ENCODE data around the gene ZDHHC11.

DNA sequence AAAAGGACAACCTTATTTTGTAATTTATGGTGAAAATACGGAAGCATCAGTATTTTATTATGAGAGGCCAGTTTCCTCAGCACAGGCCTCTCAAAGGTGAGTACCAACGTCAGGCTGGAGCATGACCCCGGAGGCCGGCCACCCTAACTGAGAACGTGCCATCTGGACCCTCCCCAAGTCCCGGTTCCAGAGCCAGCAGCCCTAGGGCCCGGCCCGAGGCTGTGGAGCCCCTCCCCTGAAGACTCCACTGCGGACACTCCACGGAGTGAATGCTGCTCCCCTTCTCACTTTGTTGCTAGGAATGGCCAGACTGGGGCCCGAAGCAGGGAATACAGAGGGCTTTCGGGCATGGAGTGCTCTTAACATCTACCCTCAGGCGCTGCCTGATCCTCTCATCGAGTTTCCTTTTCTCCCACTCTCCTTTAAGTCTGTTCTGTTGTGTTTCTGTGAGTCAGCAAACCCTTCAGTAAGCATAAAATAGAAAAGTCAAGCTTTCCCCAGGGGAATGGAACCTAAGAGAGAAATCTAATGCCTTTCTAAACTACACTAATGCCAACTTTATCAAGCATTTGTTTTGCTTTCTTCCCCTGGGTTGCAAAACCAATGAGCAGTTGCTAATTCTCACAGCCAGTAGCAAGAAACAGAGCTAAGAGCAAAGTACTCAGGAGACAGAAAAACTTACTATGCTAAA lies 37.3 kb upstream of the ZDHHC11 start:
- TF ChIP-seq EZH2 (IDR thresholded peaks at IDR 0.05; ENCODE audit: low read length, unreplicated experiment) (no peak), EZH2phosphoT487 (IDR thresholded peaks at IDR 0.05; ENCODE audit: borderline replicate concordance, low read length) (no peak)
- TF ChIP-seq, protein P1, sequence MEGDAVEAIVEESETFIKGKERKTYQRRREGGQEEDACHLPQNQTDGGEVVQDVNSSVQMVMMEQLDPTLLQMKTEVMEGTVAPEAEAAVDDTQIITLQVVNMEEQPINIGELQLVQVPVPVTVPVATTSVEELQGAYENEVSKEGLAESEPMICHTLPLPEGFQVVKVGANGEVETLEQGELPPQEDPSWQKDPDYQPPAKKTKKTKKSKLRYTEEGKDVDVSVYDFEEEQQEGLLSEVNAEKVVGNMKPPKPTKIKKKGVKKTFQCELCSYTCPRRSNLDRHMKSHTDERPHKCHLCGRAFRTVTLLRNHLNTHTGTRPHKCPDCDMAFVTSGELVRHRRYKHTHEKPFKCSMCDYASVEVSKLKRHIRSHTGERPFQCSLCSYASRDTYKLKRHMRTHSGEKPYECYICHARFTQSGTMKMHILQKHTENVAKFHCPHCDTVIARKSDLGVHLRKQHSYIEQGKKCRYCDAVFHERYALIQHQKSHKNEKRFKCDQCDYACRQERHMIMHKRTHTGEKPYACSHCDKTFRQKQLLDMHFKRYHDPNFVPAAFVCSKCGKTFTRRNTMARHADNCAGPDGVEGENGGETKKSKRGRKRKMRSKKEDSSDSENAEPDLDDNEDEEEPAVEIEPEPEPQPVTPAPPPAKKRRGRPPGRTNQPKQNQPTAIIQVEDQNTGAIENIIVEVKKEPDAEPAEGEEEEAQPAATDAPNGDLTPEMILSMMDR (conservative IDR thresholded peaks at IDR 0.05; ENCODE audit: low read depth, low read length): no peak
